Endodermal cell (in vitro differentiated cells): Measurements from ENCODE around the gene ZNF544. TPM values are rescaled to one million over a fixed set of nuclear protein-coding genes. Genes with fewer than 3 reads are reported as not detected.

Source experiments
- DNase-seq: peaks from one replicate; pipeline ENCODE4 v3.0.0-alpha.2; 2017
- H3K27ac ChIP-seq: 2 replicates; pipeline ENCODE4 v1.5.1; 2013; ENCODE audit warnings: mild to moderate bottlenecking, low read depth, low read length, moderate library complexity
- H3K27me3 ChIP-seq: 2 replicates; pipeline ENCODE4 v1.6.1; 2013; ENCODE audit warnings: mild to moderate bottlenecking, low read length, moderate library complexity; ENCODE audit not compliant: insufficient read depth, control insufficient read depth, poor library complexity, severe bottlenecking
- H3K36me3 ChIP-seq: 2 replicates; pipeline ENCODE4 v1.7.0; 2013; ENCODE audit warnings: mild to moderate bottlenecking, low read length, moderate library complexity; ENCODE audit not compliant: control insufficient read depth, insufficient read depth
- H3K4me1 ChIP-seq: one replicate; pipeline ENCODE4 v1.7.0; 2013; ENCODE audit warnings: low read length; ENCODE audit not compliant: control insufficient read depth, insufficient read depth
- H3K4me3 ChIP-seq: 2 replicates; pipeline ENCODE4 v1.5.1; 2013; ENCODE audit warnings: mild to moderate bottlenecking, low read length, moderate library complexity
- H3K9ac ChIP-seq: 2 replicates; pipeline ENCODE4 v1.6.1; 2013; ENCODE audit warnings: mild to moderate bottlenecking, low read length, moderate library complexity; ENCODE audit not compliant: poor library complexity, severe bottlenecking; ENCODE audit errors: extremely low read depth
- H3K9me3 ChIP-seq: 2 replicates; pipeline ENCODE4 v1.6.1; 2013; ENCODE audit warnings: mild to moderate bottlenecking, low read length, moderate library complexity; ENCODE audit not compliant: control insufficient read depth
- H3K27ac Mint-ChIP-seq: 2 replicates; pipeline ENCODE4 v1.8.0; 2020; ENCODE audit warnings: mixed read lengths
- H3K27me3 Mint-ChIP-seq: 2 replicates; pipeline ENCODE4 v1.8.0; 2021; ENCODE audit warnings: mild to moderate bottlenecking, mixed read lengths; ENCODE audit not compliant: insufficient read depth
- H3K36me3 Mint-ChIP-seq: 2 replicates; pipeline ENCODE4 v1.8.0; 2020; ENCODE audit warnings: low read depth, mixed read lengths
- H3K4me1 Mint-ChIP-seq: 2 replicates; pipeline ENCODE4 v1.8.0; 2020; ENCODE audit warnings: mixed read lengths
- H3K4me3 Mint-ChIP-seq: 2 replicates; pipeline ENCODE4 v1.8.0; 2020; ENCODE audit warnings: mild to moderate bottlenecking, moderate library complexity, mixed read lengths
- H3K9me3 Mint-ChIP-seq: 2 replicates; pipeline ENCODE4 v1.8.0; 2020; ENCODE audit warnings: mild to moderate bottlenecking, mixed read lengths
- CTCF ChIP-seq: fragments of 200-600 bp; sonication (generic); conservative IDR thresholded peaks from 2 replicates; pipeline ENCODE4 v1.5.0; 2021; ENCODE audit warnings: antibody characterized with exemption, mild to moderate bottlenecking
- WGBS, 2 experiments: methylation state at CpG; one replicate each; pipeline versions ENCODE4 v1.1.5 to v1.1.7; 2013; ENCODE audit warnings: missing lambda C conversion rate in 2 of 2, mixed read lengths in 1 of 2; ENCODE audit not compliant: insufficient coverage in 1 of 2, insufficient read length in 1 of 2; 5-methylcytosine and 5-hydroxymethylcytosine counted together
- long read RNA-seq, 4 experiments: library from polyadenylated mRNA in 2 of 4; library from RNA in 1 of 4; library from capped mRNA in 1 of 4; stranded (forward) in 3 of 4; unstranded in 1 of 4; transcript quantifications; one replicate each; pipeline ENCODE4 v2.0.0, GENCODE V29; 2020 to 2021; ENCODE audit warnings: inconsistent platforms in 1 of 4
- polyA plus RNA-seq, 2 experiments: library from polyadenylated mRNA; stranded (reverse); fragments of 50-300 nt; gene quantifications; one replicate each; pipeline ENCODE4 v1.2.3, GENCODE V29; 2013
- total RNA-seq, 2 donors: library from RNA; stranded (reverse); fragmentation: NEBNext Ultra II Directional in 1 of 2; extraction: Animal tissue kit (Norgen Biotek cat#: 25700) in 1 of 2; gene quantifications; 2 replicates in 1 of 2; 3 replicates in 1 of 2; pipeline ENCODE4 v1.2.1, GENCODE V29; 2021

Gene ZNF544
- 10 to 100 TPM; 65.7 to 80.2 TPM for total RNA-seq
- polyA plus RNA-seq (2013, experiment 1 of 2), result 47.7 TPM
- 38.1 TPM for polyA plus RNA-seq (2013, experiment 2 of 2)
- long read RNA-seq, experiment 1, transcript ZNF544-206 (6 exons, 2,818 nt), result major isoform, 5 of 21 reads
- long read RNA-seq, experiment 1, partial matches to known transcripts, result 4 of 21 reads
- long read RNA-seq, experiment 1, other reads (novel, unspliced or antisense), result 10 of 21 reads
- long read RNA-seq, experiment 2, transcript ZNF544-213 (7 exons, 3,587 nt), result major isoform, 13 of 45 reads
- long read RNA-seq, experiment 2, partial matches to known transcripts, result 2 of 45 reads
- long read RNA-seq, experiment 2, other reads (novel, unspliced or antisense), result 25 of 45 reads
- long read RNA-seq, experiment 3, transcript ZNF544-208 (7 exons, 3,516 nt), result minor isoform, 15 of 231 reads
- long read RNA-seq, experiment 3, transcript ZNF544-213 (7 exons, 3,587 nt), result major isoform, 50 of 231 reads
- long read RNA-seq, experiment 3, partial matches to known transcripts, result 23 of 231 reads
- long read RNA-seq, experiment 3, other reads (novel, unspliced or antisense), result 140 of 231 reads
- long read RNA-seq, experiment 4, partial matches to known transcripts, result 1 of 27 reads
- long read RNA-seq, experiment 4, other reads (novel, unspliced or antisense), result 25 of 27 reads

GRCh38 chr19:58228585-58229254, at the start of gene ZNF544:
Gene ZNF544, plus strand, starts transcription at chr19:58228914. Its CDS starts 15,110 bp downstream, at chr19:58244024.
- Mint-ChIP-seq H3K36me3 (peaks cover 43% of the 10 kb centered on the region), H3K27me3 (peaks cover 6% of the 10 kb centered on the region)
- no peak for TF ChIP-seq CTCF

GRCh38 chr19:58181902-58182576, 46.7 kb upstream of the ZNF544 start:
- H3K36me3 ChIP-seq, result peaks cover 38% of the 10 kb centered on the region
- peaks cover 90% of the 10 kb centered on the region for H3K9me3 Mint-ChIP-seq
- no peaks in the 10 kb centered on the region for H3K4me1 ChIP-seq
- H3K36me3 Mint-ChIP-seq, result peaks cover 63% of the 10 kb centered on the region
- peak overlapping the region; percentile 82 for H3K4me3 Mint-ChIP-seq
- H3K4me1 Mint-ChIP-seq, result no peaks in the 10 kb centered on the region
- H3K27me3 ChIP-seq, result no peaks in the 10 kb centered on the region
- DNase-seq, result peak; percentile 86
- peaks cover 84% of the 10 kb centered on the region for H3K9me3 ChIP-seq
- H3K9ac ChIP-seq, result no peak overlapping the region
- no peak overlapping the region for H3K27ac ChIP-seq
- 69 to 73% methylated on average over 3 to 4 of the region's 4 CpGs for WGBS, 2 experiments
- no peaks in the 10 kb centered on the region for H3K27me3 Mint-ChIP-seq
- H3K4me3 ChIP-seq, result peak overlapping the region; percentile 99
- TF ChIP-seq CTCF, result peak; percentile 77
- peak overlapping the region; percentile 52 for H3K27ac Mint-ChIP-seq

More at GRCh38 chr19:58228585-58229254, at the start of gene ZNF544:
- Histone ChIP-seq H3K27ac (peak within 1 kb of the TSS; percentile 76), H3K27me3 (no peaks in the 10 kb centered on the region), H3K4me1 (no peaks in the 10 kb centered on the region), H3K9me3 (peaks cover 43% of the 10 kb centered on the region), H3K9ac (peak within 1 kb of the TSS; percentile 72), H3K4me3 (peak within 1 kb of the TSS; percentile 81), H3K36me3 (peaks cover 41% of the 10 kb centered on the region)
- Mint-ChIP-seq H3K4me3 (peak within 1 kb of the TSS; percentile 90), H3K9me3 (peaks cover 16% of the 10 kb centered on the region), H3K4me1 (peaks cover 21% of the 10 kb centered on the region), H3K27ac (peak within 1 kb of the TSS; percentile 98)
- peak; percentile 95 for DNase-seq
- 0 to 1% methylated on average over 32 to 62 of the region's 62 CpGs for WGBS, 2 experiments

- peaks cover 85% of the 10 kb centered on the region for H3K9me3 ChIP-seq
- H3K9ac ChIP-seq, result peak overlapping the region; percentile 96
Observed at GRCh38 chr19:58182577-58182988, 46.1 kb upstream of the ZNF544 start.

More at GRCh38 chr19:58182577-58182988, 46.1 kb upstream of the ZNF544 start:
- Mint-ChIP-seq H3K27ac (peak overlapping the region; percentile 99), H3K36me3 (peaks cover 63% of the 10 kb centered on the region), H3K27me3 (no peaks in the 10 kb centered on the region), H3K9me3 (peaks cover 90% of the 10 kb centered on the region), H3K4me1 (no peaks in the 10 kb centered on the region), H3K4me3 (peak overlapping the region; percentile 82)
- no peak for DNase-seq
- Histone ChIP-seq H3K36me3 (peaks cover 44% of the 10 kb centered on the region), H3K27me3 (no peaks in the 10 kb centered on the region), H3K4me3 (peak overlapping the region; percentile 99), H3K4me1 (no peaks in the 10 kb centered on the region), H3K27ac (peak overlapping the region; percentile 99)
- no peak for TF ChIP-seq CTCF
- 30 to 70% methylated on average over 3 to 17 of the region's 17 CpGs for WGBS, 2 experiments
